M059J (cell line): Measurements from ENCODE around the gene LUZP2. TPM values are rescaled to one million over a fixed set of nuclear protein-coding genes. Genes with fewer than 3 reads are reported as not detected.
"Not testable (repeated sequence)": the region's sequence is repeated elsewhere in the genome, so short reads cannot be mapped to it uniquely, and the experiment has no call there.

Experiments
- DNase-seq: peaks from one replicate; pipeline ENCODE4 v3.0.0-alpha.2; 2012; ENCODE audit warnings: low read depth
- total RNA-seq: library from RNA; depleted of rRNA; stranded (reverse); fragments of >200 nt; shearing (Covaris generic); gene quantifications from 2 replicates; pipeline ENCODE4 v1.2.3, GENCODE V29; 2014

The LUZP2 gene
- total RNA-seq, 1 experiment from 2014 or later = 3.2 TPM

GRCh38 chr11:24820541-24820940, 323.7 kb downstream of the LUZP2 start:
- no peak for DNase-seq

DNA sequence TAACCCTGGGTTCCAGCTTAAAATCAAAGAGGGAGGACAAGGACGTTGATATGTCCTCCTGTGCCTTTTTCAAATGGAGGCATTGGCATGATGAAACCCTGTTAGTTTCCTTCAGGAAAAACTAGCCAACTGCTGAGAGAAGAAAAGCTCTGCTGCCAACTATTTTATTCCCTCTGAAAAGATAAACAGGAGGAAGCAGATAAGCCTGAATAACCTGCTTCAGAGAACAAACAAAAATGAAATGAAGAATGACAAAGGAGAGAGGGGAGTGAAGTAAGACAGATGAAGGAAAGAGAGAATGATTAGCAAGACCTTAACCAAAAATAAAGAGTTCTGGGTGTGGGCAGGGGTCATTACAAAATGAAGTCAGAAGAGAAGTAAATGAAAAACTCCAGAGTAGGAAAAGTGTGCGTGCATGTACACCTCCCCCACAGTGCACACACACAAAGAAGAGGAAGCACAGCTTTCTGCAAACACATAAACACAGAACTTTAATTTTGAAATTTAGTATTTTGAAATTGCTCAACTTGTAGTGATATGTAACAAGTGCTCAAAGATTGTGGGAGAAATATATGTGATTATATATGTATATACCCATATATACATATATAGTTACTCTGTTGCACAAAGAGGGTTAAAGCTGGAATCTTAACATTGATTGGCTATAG, 332.2 kb downstream of the LUZP2 start:
- no peak for DNase-seq

GRCh38 chr11:24833573-24833972, 336.7 kb downstream of the LUZP2 start:
- DNase-seq = no peak

- DNase-seq = no peak
Measured at GRCh38 chr11:24837112-24837511, 340.3 kb downstream of the LUZP2 start.

GRCh38 chr11:24842308-24842707, 345.5 kb downstream of the LUZP2 start:
- DNase-seq = no peak

- DNase-seq = no peak
Measured at GRCh38 chr11:24844406-24844805, 347.6 kb downstream of the LUZP2 start.

DNA sequence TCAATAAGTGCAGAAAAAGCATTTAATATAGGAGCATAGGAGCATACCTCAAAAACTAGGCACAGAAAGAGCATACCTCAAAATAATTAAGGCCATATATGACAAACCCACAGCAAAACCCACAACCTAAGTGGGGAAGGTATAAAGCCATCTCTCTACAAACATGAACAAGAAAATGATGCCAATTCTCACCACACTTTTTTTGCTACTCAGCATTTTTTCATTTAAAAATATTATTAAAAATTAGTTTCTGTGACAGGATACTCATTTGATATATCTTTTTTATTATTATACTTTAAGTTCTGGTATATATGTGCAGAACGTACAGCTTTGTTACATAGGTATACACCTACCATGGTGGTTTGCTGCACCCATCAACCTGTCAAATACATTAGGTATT, 352.0 kb downstream of the LUZP2 start:
- DNase-seq = no peak

GRCh38 chr11:24855951-24856350, 359.1 kb downstream of the LUZP2 start:
- peak; percentile 1 for DNase-seq

- DNase-seq = no peak
Measured at GRCh38 chr11:24859801-24860300, 363.0 kb downstream of the LUZP2 start.

GRCh38 chr11:24861440-24861839, 364.6 kb downstream of the LUZP2 start:
- DNase-seq = no peak

DNA sequence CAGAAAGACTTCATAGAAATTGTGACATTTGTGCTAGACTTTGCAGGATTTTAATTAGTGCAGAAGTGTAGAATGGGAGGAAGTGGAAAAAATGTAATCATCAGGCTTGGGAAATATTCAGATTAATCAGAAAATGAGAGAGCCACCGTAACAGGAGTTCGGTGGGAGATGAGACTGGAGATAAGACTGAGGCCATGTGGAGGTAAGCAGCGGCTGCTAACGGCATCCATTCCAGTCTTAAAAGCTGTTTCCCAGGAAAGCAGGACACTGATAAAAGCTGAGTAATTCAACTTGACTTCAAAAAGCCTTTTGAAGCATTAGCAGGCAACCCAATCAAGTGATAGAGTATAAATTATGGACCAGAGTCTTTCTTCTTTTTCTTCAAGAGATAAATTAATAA, 369.9 kb downstream of the LUZP2 start:
- DNase-seq = no peak

- no peak for DNase-seq
Measured at GRCh38 chr11:24870048-24870447, 373.2 kb downstream of the LUZP2 start.

DNA sequence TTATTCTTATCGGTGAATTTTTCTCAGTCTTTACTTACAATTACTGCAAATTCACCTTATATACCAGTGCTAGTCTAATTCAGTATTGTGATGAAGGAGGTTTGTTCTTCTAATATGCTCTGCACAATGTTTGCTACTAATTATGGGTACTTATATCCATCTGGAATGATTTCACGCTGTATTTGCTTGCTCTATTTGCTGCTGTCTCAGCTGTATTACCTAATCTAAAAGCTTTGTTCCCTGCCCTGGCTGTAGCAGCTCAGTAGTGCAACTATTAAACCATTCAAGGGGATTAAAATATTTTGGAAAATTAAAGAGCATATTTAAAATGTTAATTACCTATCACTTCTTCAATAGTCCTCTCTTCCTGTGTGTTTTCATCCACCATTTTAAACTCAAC, 375.3 kb downstream of the LUZP2 start:
- no peak for DNase-seq

DNA sequence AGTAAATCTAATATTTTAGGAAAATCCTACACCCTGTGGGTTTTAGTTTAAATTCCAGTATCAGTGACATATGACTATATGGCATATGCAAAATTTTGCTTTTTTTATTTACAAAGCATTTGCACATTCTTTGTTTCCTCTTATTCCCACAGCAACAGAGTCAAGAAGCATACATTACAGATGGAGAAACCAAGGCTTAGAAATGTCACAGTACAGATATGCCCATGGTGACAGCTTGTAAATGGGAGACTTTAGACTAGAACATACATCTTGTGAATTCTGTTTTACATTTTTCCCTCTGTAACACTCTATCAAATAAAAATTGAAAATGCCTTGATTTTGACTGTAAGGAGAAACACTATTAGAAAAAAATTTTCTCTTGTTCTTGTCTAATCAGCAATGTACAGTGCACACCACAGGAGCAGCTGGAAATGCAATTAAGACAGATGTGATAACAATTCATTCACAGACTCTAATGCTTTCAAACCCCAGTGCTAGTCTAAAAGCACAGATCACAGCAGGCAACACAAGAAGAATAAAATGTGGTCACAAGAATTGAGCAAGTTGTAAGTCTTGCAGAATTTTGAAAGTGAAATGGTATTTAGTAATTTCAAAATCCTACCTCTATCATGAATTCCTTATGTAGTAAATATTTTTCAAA, 375.9 kb downstream of the LUZP2 start:
- no peak for DNase-seq

DNA sequence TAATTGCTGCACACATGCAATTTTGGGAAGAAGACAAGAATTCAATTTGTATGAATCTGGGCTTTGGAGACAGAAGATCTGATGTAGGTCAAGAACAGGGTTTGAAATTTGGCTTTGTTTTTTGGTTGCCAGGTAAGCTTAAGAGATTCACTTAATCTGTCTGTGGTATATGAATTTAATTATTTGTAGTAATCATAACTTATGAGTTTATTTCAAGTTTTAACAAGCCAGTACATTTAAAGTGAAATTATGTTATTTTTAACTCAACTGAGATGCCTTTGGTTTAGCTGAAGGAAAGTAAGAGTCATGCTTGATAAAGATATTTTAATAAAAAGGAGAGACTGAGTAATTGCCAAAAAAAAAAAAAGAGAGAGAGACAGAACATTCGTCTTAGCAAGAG, 384.1 kb downstream of the LUZP2 start:
- no peak for DNase-seq

DNA sequence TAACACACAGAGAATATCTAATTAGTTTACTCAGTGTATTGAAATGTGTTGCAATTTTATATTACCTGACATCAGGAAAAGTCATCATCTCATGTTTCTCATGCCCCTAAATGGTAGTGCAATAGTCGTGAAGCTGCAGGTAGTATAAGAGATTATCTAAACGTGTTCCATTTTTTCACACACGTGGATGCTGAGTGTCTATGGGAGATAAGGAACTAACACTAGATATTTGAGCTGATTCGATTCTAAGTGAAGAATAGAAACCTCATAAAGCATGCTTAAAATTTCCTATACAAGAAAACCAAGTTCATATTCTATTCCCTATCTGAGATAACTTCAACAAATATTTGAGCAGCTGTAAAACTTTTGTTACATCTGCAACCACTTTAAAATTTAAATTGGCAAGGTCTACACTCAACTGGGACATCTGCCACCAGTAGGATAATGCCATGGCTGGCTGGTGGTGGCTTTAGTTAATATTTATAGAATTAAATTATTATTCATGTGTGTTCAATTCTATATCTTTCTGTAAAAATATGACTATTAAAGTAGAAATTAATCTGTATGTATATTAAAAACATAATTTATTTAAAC, 388.8 kb downstream of the LUZP2 start:
- DNase-seq = no peak

- DNase-seq = no peak
Measured at GRCh38 chr11:24886880-24887619, 390.2 kb downstream of the LUZP2 start.

DNA sequence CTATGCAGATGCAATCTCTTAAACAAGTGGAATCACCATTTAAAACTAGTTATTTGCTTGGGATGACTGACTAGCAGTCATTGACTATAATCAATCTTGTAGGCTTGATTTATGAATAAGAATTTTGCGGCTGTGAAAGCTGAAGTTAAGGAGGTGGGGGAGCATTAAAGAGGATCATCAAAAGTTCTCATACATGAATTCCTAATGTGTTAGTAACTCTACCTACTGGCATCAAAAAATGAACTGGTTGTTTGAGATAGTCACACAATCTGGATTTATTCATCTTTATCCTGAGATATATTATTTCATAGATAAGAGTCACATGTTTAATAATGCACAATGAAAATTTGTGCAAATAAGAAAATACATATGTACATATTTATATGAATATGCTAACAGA, 393.6 kb downstream of the LUZP2 start:
- DNase-seq = no peak

- DNase-seq = not testable (repeated sequence)
Measured at GRCh38 chr11:24891845-24892492, 395.1 kb downstream of the LUZP2 start.

- DNase-seq = no peak
Measured at GRCh38 chr11:24896118-24896835, 399.4 kb downstream of the LUZP2 start.

- no peak for DNase-seq
Measured at GRCh38 chr11:24900514-24900913, 403.7 kb downstream of the LUZP2 start.
